ENCODE results near the gene LRRC8D.

GRCh38 chr1:89843273-89844130, 22.7 kb downstream of the LRRC8D start:
- TF ChIP-seq SUZ12 (IDR thresholded peaks at IDR 0.05; ENCODE audit: extremely low read depth, insufficient read depth, insufficient read length) (no peak), ZNF274 (IDR thresholded peaks at IDR 0.05; ENCODE audit: low read depth, low read length) (no peak)
